ENCODE results near the gene EPM2AIP1.
"Not testable (repeated sequence)": the region's sequence is repeated elsewhere in the genome, so short reads cannot be mapped to it uniquely, and the experiment has no call there.

The EPM2AIP1 gene

GRCh38 chr3:36969085-36969484 lies 23.8 kb downstream of the EPM2AIP1 start:
- TF ChIP-seq EZH2phosphoT487 (IDR thresholded peaks at IDR 0.05; ENCODE audit: low read depth) (no peak), CTCF (IDR thresholded peaks at IDR 0.05; ENCODE audit: low read depth, low read length) (no peak)
- H3K9me3 ChIP-seq (ENCODE audit: insufficient read depth, low read length) = no peaks in the 10 kb centered on the region
- H4K20me1 ChIP-seq (ENCODE audit: insufficient read depth, low read length) = no peaks in the 10 kb centered on the region
- H3K27me3 ChIP-seq (ENCODE audit: low read depth, low read length) = no peaks in the 10 kb centered on the region
- no peak overlapping the region for H3K4me3 ChIP-seq (ENCODE audit: low read length)
- 0 out of 2 replicates have a peak overlapping the region, but pooled peaks have one; percentile 16 for H3K4me2 ChIP-seq (ENCODE audit: low read length)
- H3K4me1 ChIP-seq (ENCODE audit: low read length) = peaks cover 40% of the 10 kb centered on the region
- no peaks in the 10 kb centered on the region for H3K79me2 ChIP-seq (ENCODE audit: low read length)
- no peak overlapping the region for H2AFZ ChIP-seq (ENCODE audit: low read depth, low read length)
- no peak overlapping the region for H3K27ac ChIP-seq (ENCODE audit: low read length)
- H3K36me3 ChIP-seq (replicated peaks; ENCODE audit: low read depth, low read length) = no peaks in the 10 kb centered on the region
- no peak overlapping the region for H3K9ac ChIP-seq (ENCODE audit: low read length)

- TF ChIP-seq EZH2phosphoT487 (IDR thresholded peaks at IDR 0.05; ENCODE audit: low read depth) (no peak), CTCF (IDR thresholded peaks at IDR 0.05; ENCODE audit: low read depth, low read length) (no peak)
- H3K9ac ChIP-seq (ENCODE audit: low read length) = no peak overlapping the region
- H3K4me3 ChIP-seq (ENCODE audit: low read length) = no peak overlapping the region
- H3K27ac ChIP-seq (ENCODE audit: low read length) = no peak overlapping the region
- H3K79me2 ChIP-seq (ENCODE audit: low read length) = no peaks in the 10 kb centered on the region
- no peaks in the 10 kb centered on the region for H3K9me3 ChIP-seq (ENCODE audit: insufficient read depth, low read length)
- H3K36me3 ChIP-seq (replicated peaks; ENCODE audit: low read depth, low read length) = no peaks in the 10 kb centered on the region
- H3K27me3 ChIP-seq (ENCODE audit: low read depth, low read length) = no peaks in the 10 kb centered on the region
- no peaks in the 10 kb centered on the region for H4K20me1 ChIP-seq (ENCODE audit: insufficient read depth, low read length)
- peaks cover 30% of the 10 kb centered on the region for H3K4me1 ChIP-seq (ENCODE audit: low read length)
- peak overlapping the region; percentile 5; the same call in 1 of the 2 replicates for H3K4me2 ChIP-seq (ENCODE audit: low read length)
- no peak overlapping the region for H2AFZ ChIP-seq (ENCODE audit: low read depth, low read length)
Observed at GRCh38 chr3:36965440-36965839, 27.5 kb downstream of the EPM2AIP1 start.

GRCh38 chr3:36964817-36965216 lies 28.1 kb downstream of the EPM2AIP1 start:
- Histone ChIP-seq H3K4me2 (ENCODE audit: low read length) (peak overlapping the region; percentile 5; the same call in 1 of the 2 replicates), H3K9ac (ENCODE audit: low read length) (no peak overlapping the region), H3K79me2 (ENCODE audit: low read length) (no peaks in the 10 kb centered on the region), H3K36me3 (replicated peaks; ENCODE audit: low read depth, low read length) (no peaks in the 10 kb centered on the region), H2AFZ (ENCODE audit: low read depth, low read length) (no peak overlapping the region), H3K27ac (ENCODE audit: low read length) (no peak overlapping the region), H3K27me3 (ENCODE audit: low read depth, low read length) (no peaks in the 10 kb centered on the region), H3K4me1 (ENCODE audit: low read length) (peaks cover 24% of the 10 kb centered on the region), H4K20me1 (ENCODE audit: insufficient read depth, low read length) (no peaks in the 10 kb centered on the region), H3K9me3 (ENCODE audit: insufficient read depth, low read length) (no peaks in the 10 kb centered on the region), H3K4me3 (ENCODE audit: low read length) (no peak overlapping the region)
- TF ChIP-seq CTCF (IDR thresholded peaks at IDR 0.05; ENCODE audit: low read depth, low read length) (no peak), EZH2phosphoT487 (IDR thresholded peaks at IDR 0.05; ENCODE audit: low read depth) (no peak)

- H3K4me3 ChIP-seq (ENCODE audit: low read length) = no peak overlapping the region
- H3K27ac ChIP-seq (ENCODE audit: low read length) = no peak overlapping the region
- no peaks in the 10 kb centered on the region for H3K79me2 ChIP-seq (ENCODE audit: low read length)
- no peak for TF ChIP-seq CTCF (IDR thresholded peaks at IDR 0.05; ENCODE audit: low read depth, low read length)
- no peak for TF ChIP-seq EZH2phosphoT487 (IDR thresholded peaks at IDR 0.05; ENCODE audit: low read depth)
- no peaks in the 10 kb centered on the region for H3K36me3 ChIP-seq (replicated peaks; ENCODE audit: low read depth, low read length)
- H3K9me3 ChIP-seq (ENCODE audit: insufficient read depth, low read length) = no peaks in the 10 kb centered on the region
- H4K20me1 ChIP-seq (ENCODE audit: insufficient read depth, low read length) = no peaks in the 10 kb centered on the region
- no peak overlapping the region for H3K4me2 ChIP-seq (ENCODE audit: low read length)
- H3K9ac ChIP-seq (ENCODE audit: low read length) = no peak overlapping the region
- peaks cover 19% of the 10 kb centered on the region for H3K4me1 ChIP-seq (ENCODE audit: low read length)
- no peaks in the 10 kb centered on the region for H3K27me3 ChIP-seq (ENCODE audit: low read depth, low read length)
- H2AFZ ChIP-seq (ENCODE audit: low read depth, low read length) = no peak overlapping the region
Observed at GRCh38 chr3:36964331-36964730, 28.6 kb downstream of the EPM2AIP1 start.

- not testable (repeated sequence) for H3K9me3 ChIP-seq (ENCODE audit: insufficient read depth, low read length); H3K27ac ChIP-seq (ENCODE audit: low read length); H4K20me1 ChIP-seq (ENCODE audit: insufficient read depth, low read length); H3K4me3 ChIP-seq (ENCODE audit: low read length); H3K27me3 ChIP-seq (ENCODE audit: low read depth, low read length); H2AFZ ChIP-seq (ENCODE audit: low read depth, low read length); H3K9ac ChIP-seq (ENCODE audit: low read length); H3K4me2 ChIP-seq (ENCODE audit: low read length); H3K36me3 ChIP-seq (replicated peaks; ENCODE audit: low read depth, low read length); H3K79me2 ChIP-seq (ENCODE audit: low read length)
- peaks cover 24% of the 10 kb centered on the region for H3K4me1 ChIP-seq (ENCODE audit: low read length)
Observed at GRCh38 chr3:36963008-36963407, 29.9 kb downstream of the EPM2AIP1 start.

Data from OCI-LY3 (cell line).